Measurements from ENCODE around the gene MT1E. TPM values are rescaled to one million over a fixed set of nuclear protein-coding genes. Genes with fewer than 3 reads are reported as not detected.
A peak's percentile ranks its signal among the peaks of the same experiment; 100 is the strongest.

MT1E gene
- total and polyA plus RNA-seq, 2 of the 13 experiments (the other 11 are each of a cell fraction or from before 2014, with no cell fraction given) = 110 to 1,072 TPM

GRCh38 chr16:56609463-56609921 lies 16.1 kb upstream of the MT1E start (continued):
- TF ChIP-seq PHF21A (CRISPR knock-in tag; IDR thresholded peaks at IDR 0.05) = no peak
- TF ChIP-seq XRCC5 (optimal IDR thresholded peaks at IDR 0.05; ENCODE audit: low read length) = no peak
- TF ChIP-seq, protein P1, sequence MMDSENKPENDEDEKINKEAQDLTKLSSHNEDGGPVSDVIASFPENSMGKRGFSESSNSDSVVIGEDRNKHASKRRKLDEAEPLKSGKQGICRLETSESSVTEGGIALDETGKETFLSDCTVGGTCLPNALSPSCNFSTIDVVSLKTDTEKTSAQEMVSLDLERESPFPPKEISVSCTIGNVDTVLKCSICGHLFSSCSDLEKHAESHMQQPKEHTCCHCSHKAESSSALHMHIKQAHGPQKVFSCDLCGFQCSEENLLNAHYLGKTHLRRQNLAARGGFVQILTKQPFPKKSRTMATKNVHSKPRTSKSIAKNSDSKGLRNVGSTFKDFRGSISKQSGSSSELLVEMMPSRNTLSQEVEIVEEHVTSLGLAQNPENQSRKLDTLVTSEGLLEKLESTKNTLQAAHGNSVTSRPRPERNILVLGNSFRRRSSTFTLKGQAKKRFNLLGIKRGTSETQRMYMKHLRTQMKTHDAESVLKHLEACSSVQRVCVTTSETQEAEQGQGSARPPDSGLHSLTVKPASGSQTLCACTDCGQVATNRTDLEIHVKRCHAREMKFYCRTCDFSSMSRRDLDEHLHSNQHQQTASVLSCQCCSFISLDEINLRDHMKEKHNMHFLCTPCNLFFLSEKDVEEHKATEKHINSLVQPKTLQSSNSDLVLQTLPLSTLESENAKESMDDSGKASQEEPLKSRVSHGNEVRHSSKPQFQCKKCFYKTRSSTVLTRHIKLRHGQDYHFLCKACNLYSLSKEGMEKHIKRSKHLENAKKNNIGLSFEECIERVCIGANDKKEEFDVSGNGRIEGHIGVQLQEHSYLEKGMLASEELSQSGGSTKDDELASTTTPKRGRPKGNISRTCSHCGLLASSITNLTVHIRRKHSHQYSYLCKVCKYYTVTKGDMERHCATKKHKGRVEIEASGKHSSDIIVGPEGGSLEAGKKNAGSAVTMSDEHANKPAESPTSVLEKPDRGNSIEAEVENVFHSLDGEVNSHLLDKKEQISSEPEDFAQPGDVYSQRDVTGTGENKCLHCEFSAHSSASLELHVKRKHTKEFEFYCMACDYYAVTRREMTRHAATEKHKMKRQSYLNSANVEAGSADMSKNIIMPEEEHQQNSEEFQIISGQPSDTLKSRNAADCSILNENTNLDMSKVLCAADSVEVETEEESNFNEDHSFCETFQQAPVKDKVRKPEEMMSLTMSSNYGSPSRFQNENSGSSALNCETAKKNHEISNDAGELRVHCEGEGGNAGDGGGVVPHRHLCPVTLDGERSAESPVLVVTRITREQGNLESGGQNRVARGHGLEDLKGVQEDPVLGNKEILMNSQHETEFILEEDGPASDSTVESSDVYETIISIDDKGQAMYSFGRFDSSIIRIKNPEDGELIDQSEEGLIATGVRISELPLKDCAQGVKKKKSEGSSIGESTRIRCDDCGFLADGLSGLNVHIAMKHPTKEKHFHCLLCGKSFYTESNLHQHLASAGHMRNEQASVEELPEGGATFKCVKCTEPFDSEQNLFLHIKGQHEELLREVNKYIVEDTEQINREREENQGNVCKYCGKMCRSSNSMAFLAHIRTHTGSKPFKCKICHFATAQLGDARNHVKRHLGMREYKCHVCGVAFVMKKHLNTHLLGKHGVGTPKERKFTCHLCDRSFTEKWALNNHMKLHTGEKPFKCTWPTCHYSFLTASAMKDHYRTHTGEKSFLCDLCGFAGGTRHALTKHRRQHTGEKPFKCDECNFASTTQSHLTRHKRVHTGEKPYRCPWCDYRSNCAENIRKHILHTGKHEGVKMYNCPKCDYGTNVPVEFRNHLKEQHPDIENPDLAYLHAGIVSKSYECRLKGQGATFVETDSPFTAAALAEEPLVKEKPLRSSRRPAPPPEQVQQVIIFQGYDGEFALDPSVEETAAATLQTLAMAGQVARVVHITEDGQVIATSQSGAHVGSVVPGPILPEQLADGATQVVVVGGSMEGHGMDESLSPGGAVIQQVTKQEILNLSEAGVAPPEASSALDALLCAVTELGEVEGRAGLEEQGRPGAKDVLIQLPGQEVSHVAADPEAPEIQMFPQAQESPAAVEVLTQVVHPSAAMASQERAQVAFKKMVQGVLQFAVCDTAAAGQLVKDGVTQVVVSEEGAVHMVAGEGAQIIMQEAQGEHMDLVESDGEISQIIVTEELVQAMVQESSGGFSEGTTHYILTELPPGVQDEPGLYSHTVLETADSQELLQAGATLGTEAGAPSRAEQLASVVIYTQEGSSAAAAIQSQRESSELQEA (CRISPR knock-in tag; IDR thresholded peaks at IDR 0.05; ENCODE audit: not compliant biosample characterization) = no peak
- TF ChIP-seq SMAD1 (CRISPR knock-in tag; IDR thresholded peaks at IDR 0.05; ENCODE audit: borderline replicate concordance, low read depth) = no peak
- TF ChIP-seq, protein P2, sequence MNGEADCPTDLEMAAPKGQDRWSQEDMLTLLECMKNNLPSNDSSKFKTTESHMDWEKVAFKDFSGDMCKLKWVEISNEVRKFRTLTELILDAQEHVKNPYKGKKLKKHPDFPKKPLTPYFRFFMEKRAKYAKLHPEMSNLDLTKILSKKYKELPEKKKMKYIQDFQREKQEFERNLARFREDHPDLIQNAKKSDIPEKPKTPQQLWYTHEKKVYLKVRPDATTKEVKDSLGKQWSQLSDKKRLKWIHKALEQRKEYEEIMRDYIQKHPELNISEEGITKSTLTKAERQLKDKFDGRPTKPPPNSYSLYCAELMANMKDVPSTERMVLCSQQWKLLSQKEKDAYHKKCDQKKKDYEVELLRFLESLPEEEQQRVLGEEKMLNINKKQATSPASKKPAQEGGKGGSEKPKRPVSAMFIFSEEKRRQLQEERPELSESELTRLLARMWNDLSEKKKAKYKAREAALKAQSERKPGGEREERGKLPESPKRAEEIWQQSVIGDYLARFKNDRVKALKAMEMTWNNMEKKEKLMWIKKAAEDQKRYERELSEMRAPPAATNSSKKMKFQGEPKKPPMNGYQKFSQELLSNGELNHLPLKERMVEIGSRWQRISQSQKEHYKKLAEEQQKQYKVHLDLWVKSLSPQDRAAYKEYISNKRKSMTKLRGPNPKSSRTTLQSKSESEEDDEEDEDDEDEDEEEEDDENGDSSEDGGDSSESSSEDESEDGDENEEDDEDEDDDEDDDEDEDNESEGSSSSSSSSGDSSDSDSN (CRISPR knock-in tag; IDR thresholded peaks at IDR 0.05) = 0 out of 2 replicates have a peak, but pooled peaks have one; percentile 26
- TF ChIP-seq, protein P3, sequence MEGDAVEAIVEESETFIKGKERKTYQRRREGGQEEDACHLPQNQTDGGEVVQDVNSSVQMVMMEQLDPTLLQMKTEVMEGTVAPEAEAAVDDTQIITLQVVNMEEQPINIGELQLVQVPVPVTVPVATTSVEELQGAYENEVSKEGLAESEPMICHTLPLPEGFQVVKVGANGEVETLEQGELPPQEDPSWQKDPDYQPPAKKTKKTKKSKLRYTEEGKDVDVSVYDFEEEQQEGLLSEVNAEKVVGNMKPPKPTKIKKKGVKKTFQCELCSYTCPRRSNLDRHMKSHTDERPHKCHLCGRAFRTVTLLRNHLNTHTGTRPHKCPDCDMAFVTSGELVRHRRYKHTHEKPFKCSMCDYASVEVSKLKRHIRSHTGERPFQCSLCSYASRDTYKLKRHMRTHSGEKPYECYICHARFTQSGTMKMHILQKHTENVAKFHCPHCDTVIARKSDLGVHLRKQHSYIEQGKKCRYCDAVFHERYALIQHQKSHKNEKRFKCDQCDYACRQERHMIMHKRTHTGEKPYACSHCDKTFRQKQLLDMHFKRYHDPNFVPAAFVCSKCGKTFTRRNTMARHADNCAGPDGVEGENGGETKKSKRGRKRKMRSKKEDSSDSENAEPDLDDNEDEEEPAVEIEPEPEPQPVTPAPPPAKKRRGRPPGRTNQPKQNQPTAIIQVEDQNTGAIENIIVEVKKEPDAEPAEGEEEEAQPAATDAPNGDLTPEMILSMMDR (CRISPR knock-in tag; IDR thresholded peaks at IDR 0.05) = no peak
- TF ChIP-seq NFIC (IDR thresholded peaks at IDR 0.05; ENCODE audit: low read length) = no peak
- no peak for TF ChIP-seq SP1 (IDR thresholded peaks at IDR 0.05)
- TF ChIP-seq SP1 (CRISPR knock-in tag; IDR thresholded peaks at IDR 0.05) = no peak
- no peak for TF ChIP-seq THYN1 (CRISPR knock-in tag; IDR thresholded peaks at IDR 0.05; ENCODE audit: borderline replicate concordance, low read depth)
- TF ChIP-seq ZNF274 (CRISPR knock-in tag; IDR thresholded peaks at IDR 0.05) = no peak
- TF ChIP-seq, protein P4, sequence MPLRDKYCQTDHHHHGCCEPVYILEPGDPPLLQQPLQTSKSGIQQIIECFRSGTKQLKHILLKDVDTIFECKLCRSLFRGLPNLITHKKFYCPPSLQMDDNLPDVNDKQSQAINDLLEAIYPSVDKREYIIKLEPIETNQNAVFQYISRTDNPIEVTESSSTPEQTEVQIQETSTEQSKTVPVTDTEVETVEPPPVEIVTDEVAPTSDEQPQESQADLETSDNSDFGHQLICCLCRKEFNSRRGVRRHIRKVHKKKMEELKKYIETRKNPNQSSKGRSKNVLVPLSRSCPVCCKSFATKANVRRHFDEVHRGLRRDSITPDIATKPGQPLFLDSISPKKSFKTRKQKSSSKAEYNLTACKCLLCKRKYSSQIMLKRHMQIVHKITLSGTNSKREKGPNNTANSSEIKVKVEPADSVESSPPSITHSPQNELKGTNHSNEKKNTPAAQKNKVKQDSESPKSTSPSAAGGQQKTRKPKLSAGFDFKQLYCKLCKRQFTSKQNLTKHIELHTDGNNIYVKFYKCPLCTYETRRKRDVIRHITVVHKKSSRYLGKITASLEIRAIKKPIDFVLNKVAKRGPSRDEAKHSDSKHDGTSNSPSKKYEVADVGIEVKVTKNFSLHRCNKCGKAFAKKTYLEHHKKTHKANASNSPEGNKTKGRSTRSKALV (CRISPR knock-in tag; IDR thresholded peaks at IDR 0.05) = peak; percentile 82
- TF ChIP-seq, protein P5, sequence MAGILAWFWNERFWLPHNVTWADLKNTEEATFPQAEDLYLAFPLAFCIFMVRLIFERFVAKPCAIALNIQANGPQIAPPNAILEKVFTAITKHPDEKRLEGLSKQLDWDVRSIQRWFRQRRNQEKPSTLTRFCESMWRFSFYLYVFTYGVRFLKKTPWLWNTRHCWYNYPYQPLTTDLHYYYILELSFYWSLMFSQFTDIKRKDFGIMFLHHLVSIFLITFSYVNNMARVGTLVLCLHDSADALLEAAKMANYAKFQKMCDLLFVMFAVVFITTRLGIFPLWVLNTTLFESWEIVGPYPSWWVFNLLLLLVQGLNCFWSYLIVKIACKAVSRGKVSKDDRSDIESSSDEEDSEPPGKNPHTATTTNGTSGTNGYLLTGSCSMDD (CRISPR knock-in tag; IDR thresholded peaks at IDR 0.05) = no peak
- TF ChIP-seq EHMT2 (IDR thresholded peaks at IDR 0.05; ENCODE audit: borderline replicate concordance, low read depth, low read length) = no peak
- no peak for TF ChIP-seq AGO2 (optimal IDR thresholded peaks at IDR 0.05; ENCODE audit: low read depth, low read length)

Measured in HepG2 (cell line).